Common myeloid progenitor, CD34-positive (primary cell): ENCODE data around the gene RAB11FIP4.
A peak's percentile ranks its signal among the peaks of the same experiment; 100 is the strongest.
"Not testable (repeated sequence)": the region's sequence is repeated elsewhere in the genome, so short reads cannot be mapped to it uniquely, and the experiment has no call there.

ENCODE experiments used
- CTCF ChIA-PET: fragments of 350-600 bp; sonication (Branson Sonifier 250); formaldehyde crosslinking; loops from one replicate; lab custom pipeline; 2021; ENCODE audit warnings: antibody characterized with exemption; lab: Charles Lee
- POLR2A ChIA-PET: fragments of 350-600 bp; sonication (Branson Sonifier 250); formaldehyde crosslinking; loops from one replicate; lab custom pipeline; 2021; ENCODE audit warnings: antibody characterized with exemption; lab: Charles Lee
- DNase-seq, 3 donors: peaks; one replicate each; pipeline versions ENCODE4 v3.0.0 to v3.0.0-alpha.2; 2013
- H3K27ac ChIP-seq, 2 experiments: 1 replicate in 1 of 2; 2 replicates in 1 of 2; pipeline ENCODE4 v1.7.0; 2013; ENCODE audit warnings: inconsistent platforms in 2 of 2, low read length in 2 of 2, mild to moderate bottlenecking in 2 of 2, low read depth in 1 of 2, moderate library complexity in 1 of 2; ENCODE audit not compliant: severe bottlenecking in 2 of 2, insufficient read depth in 1 of 2, poor library complexity in 1 of 2
- H3K27me3 ChIP-seq, 5 experiments: replicated peaks in 2 of 5; 1 replicate in 3 of 5; 2 replicates in 2 of 5; pipeline versions ENCODE4 v1.6.1 to v1.7.0; 2013; ENCODE audit warnings: low read length in 4 of 5, mild to moderate bottlenecking in 2 of 5, moderate library complexity in 2 of 5, inconsistent platforms in 1 of 5; ENCODE audit not compliant: insufficient read depth in 5 of 5, control insufficient read depth in 4 of 5
- H3K36me3 ChIP-seq, 4 experiments: 1 replicate in 2 of 4; 2 replicates in 2 of 4; pipeline versions ENCODE4 v1.6.1 to v1.7.0; 2013; ENCODE audit warnings: low read length in 3 of 4, control low read depth in 1 of 4, mild to moderate bottlenecking in 1 of 4; ENCODE audit not compliant: control insufficient read depth in 4 of 4, insufficient read depth in 4 of 4
- H3K4me1 ChIP-seq, 4 experiments: 1 replicate in 3 of 4; 2 replicates in 1 of 4; pipeline versions ENCODE4 v1.6.1 to v1.7.1; 2013; ENCODE audit warnings: low read length in 3 of 4, mild to moderate bottlenecking in 3 of 4, control low read depth in 1 of 4, inconsistent platforms in 1 of 4, moderate library complexity in 1 of 4; ENCODE audit not compliant: control insufficient read depth in 4 of 4, insufficient read depth in 4 of 4; ENCODE audit errors: control extremely low read depth in 1 of 4
- H3K4me3 ChIP-seq, 7 experiments: 1 replicate in 4 of 7; 2 replicates in 3 of 7; pipeline versions ENCODE4 v1.5.1 to v1.7.0; 2013; ENCODE audit warnings: mild to moderate bottlenecking in 7 of 7, low read length in 6 of 7, moderate library complexity in 6 of 7, inconsistent platforms in 2 of 7, low read depth in 2 of 7, control low read depth in 1 of 7; ENCODE audit not compliant: insufficient read depth in 4 of 7, control insufficient read depth in 1 of 7; ENCODE audit errors: extremely low read depth in 1 of 7
- H3K9me3 ChIP-seq, 5 experiments: 1 replicate in 4 of 5; 2 replicates in 1 of 5; pipeline versions ENCODE4 v1.6.1 to v1.7.1; 2013; ENCODE audit warnings: low read length in 4 of 5, mild to moderate bottlenecking in 2 of 5, inconsistent platforms in 1 of 5, low read depth in 1 of 5, moderate library complexity in 1 of 5; ENCODE audit not compliant: control insufficient read depth in 4 of 5, insufficient read depth in 2 of 5; ENCODE audit errors: control extremely low read depth in 1 of 5
- WGBS: methylation state at CpG from one replicate; pipeline ENCODE4 v1.1.5; 2013; ENCODE audit not compliant: insufficient coverage; 5-methylcytosine and 5-hydroxymethylcytosine counted together

The RAB11FIP4 gene

GRCh38 chr17:31378638-31379037 is 12.8 kb upstream of the RAB11FIP4 start:
- Histone ChIP-seq H3K27me3 (no peaks in the 10 kb centered on the region), H3K27ac (no peak overlapping the region), H3K36me3 (peaks cover 5 to 13% (median 7%) of the 10 kb centered on the region in 4 experiments), H3K9me3 (no peaks in the 10 kb centered on the region), H3K4me3 (no peak overlapping the region), H3K4me1 (peaks cover 0 to 5% (median 0%) of the 10 kb centered on the region in 4 experiments)
- POLR2A ChIA-PET, result no interaction called here
- DNase-seq, result peak in 1 of 3 donors; percentile 10
- CTCF ChIA-PET, result interaction anchor here (0.7 to 2.5 kb wide), 6 partner anchors 10 to 150 kb away, joined by 3 to 10 read pairs (median 4); no protein-coding TSS in a partner anchor

- no peaks in the 10 kb centered on the region for H3K27me3 ChIP-seq
- H3K4me1 ChIP-seq, result no peaks in the 10 kb centered on the region
- no CpG with 5 or more reads among the region's 1 CpG for WGBS
- H3K9me3 ChIP-seq, result no peaks in the 10 kb centered on the region
- H3K4me3 ChIP-seq, result no peak overlapping the region
- CTCF ChIA-PET, result interaction anchor here (1.2 to 2.5 kb wide), 3 partner anchors 10 to 149 kb away, joined by 3 to 10 read pairs (median 4); no protein-coding TSS in a partner anchor
- no peak overlapping the region for H3K27ac ChIP-seq
- POLR2A ChIA-PET, result no interaction called here
- DNase-seq, result no peak
- H3K36me3 ChIP-seq, result peaks cover 2 to 5% (median 4%) of the 10 kb centered on the region in 4 experiments
Observed at GRCh38 chr17:31379597-31380205, 11.8 kb upstream of the RAB11FIP4 start.

- Histone ChIP-seq H3K4me3 (no peak overlapping the region), H3K4me1 (peaks cover 0 to 2% (median under 1%) of the 10 kb centered on the region in 4 experiments), H3K36me3 (peaks cover 0 to 5% (median 3%) of the 10 kb centered on the region in 4 experiments), H3K27me3 (no peaks in the 10 kb centered on the region), H3K9me3 (no peaks in the 10 kb centered on the region), H3K27ac (no peak overlapping the region)
- ChIA-PET POLR2A (no interaction called here), CTCF (no interaction called here)
- DNase-seq, result no peak
Observed at GRCh38 chr17:31381165-31381668, 10.3 kb upstream of the RAB11FIP4 start.

GRCh38 chr17:31382668-31383275 is 8.7 kb upstream of the RAB11FIP4 start:
- H3K27ac ChIP-seq, H3K4me3 ChIP-seq, POLR2A ChIA-PET, H3K36me3 ChIP-seq, DNase-seq, H3K27me3 ChIP-seq, H3K9me3 ChIP-seq, H3K4me1 ChIP-seq: not testable (repeated sequence)
- CTCF ChIA-PET, result interaction anchor here (0.6 to 1.6 kb wide), 4 partner anchors 14 to 145 kb away, joined by 3 to 6 read pairs (median 4); no protein-coding TSS in a partner anchor
- 95% methylated on average over 10 of the region's 11 CpGs for WGBS

GRCh38 chr17:31383488-31383887 is 8.0 kb upstream of the RAB11FIP4 start:
- WGBS, result 92% methylated on average over 3 of the region's 6 CpGs
- H3K27me3 ChIP-seq, H3K36me3 ChIP-seq, POLR2A ChIA-PET, DNase-seq, H3K4me3 ChIP-seq, H3K9me3 ChIP-seq, H3K4me1 ChIP-seq, H3K27ac ChIP-seq: not testable (repeated sequence)
- CTCF ChIA-PET, result interaction anchor here (1.7 kb wide), 1 partner anchor 52 kb away, joined by 8 read pairs; no protein-coding TSS in a partner anchor

- Histone ChIP-seq H3K4me3 (no peak overlapping the region), H3K27ac (no peak overlapping the region), H3K36me3 (no peaks in the 10 kb centered on the region), H3K9me3 (no peaks in the 10 kb centered on the region), H3K27me3 (peaks cover 0 to 15% (median 9%) of the 10 kb centered on the region in 5 experiments), H3K4me1 (peaks cover 0 to 5% (median 4%) of the 10 kb centered on the region in 4 experiments)
- 99% methylated on average over 7 of the region's 7 CpGs for WGBS
- CTCF ChIA-PET, result interaction anchor here (0.8 to 1.2 kb wide), 3 partner anchors 19 to 457 kb away, joined by 3 to 4 read pairs (median 3); no protein-coding TSS in a partner anchor
- DNase-seq, result no peak
- POLR2A ChIA-PET, result no interaction called here
Observed at GRCh38 chr17:31385428-31386285, 5.8 kb upstream of the RAB11FIP4 start.
